SK-N-SH treated with all-trans-retinoic acid at 6 μM for 48 hours (cell line): ENCODE measurements around the gene SCRN3.

Source experiments
- ARNTL ChIP-seq: fragments of 450-650 bp; formaldehyde crosslinking; IDR thresholded peaks from 2 replicates; pipeline ENCODE4 v1.5.0; 2020; ENCODE audit warnings: low read depth, mild to moderate bottlenecking, moderate library complexity, borderline replicate concordance
- CSDC2 ChIP-seq: fragments of 250-450 bp; sonication (Bioruptor Pico); IDR thresholded peaks from 2 replicates; pipeline ENCODE4 v1.5.0; 2020; ENCODE audit warnings: mild to moderate bottlenecking, moderate library complexity
- PATZ1 ChIP-seq: fragments of 250-450 bp; sonication (Bioruptor Pico); IDR thresholded peaks from 2 replicates; pipeline ENCODE4 v1.8.0; 2020; ENCODE audit warnings: mild to moderate bottlenecking, moderate library complexity, borderline replicate concordance
- PPARA ChIP-seq: fragments of 250-450 bp; sonication (Bioruptor Pico); IDR thresholded peaks from 2 replicates; pipeline ENCODE4 v1.5.0; 2020; ENCODE audit warnings: mild to moderate bottlenecking, borderline replicate concordance
- RARB ChIP-seq: fragments of 250-450 bp; sonication (Bioruptor Pico); IDR thresholded peaks from 2 replicates; pipeline ENCODE4 v1.8.0; 2021; ENCODE audit warnings: mild to moderate bottlenecking, moderate library complexity
- ZFP30 ChIP-seq: fragments of 450-650 bp; formaldehyde crosslinking; IDR thresholded peaks from 2 replicates; pipeline ENCODE4 v1.5.0; 2022; ENCODE audit warnings: mild to moderate bottlenecking, moderate library complexity
- ZNF8 ChIP-seq: fragments of 450-650 bp; formaldehyde crosslinking; IDR thresholded peaks from 2 replicates; pipeline ENCODE4 v1.5.0; 2020; ENCODE audit warnings: mild to moderate bottlenecking, moderate library complexity
- TF ChIP-seq, protein P1 (sequence below): fragments of 250-450 bp; sonication (Bioruptor Pico); IDR thresholded peaks from 2 replicates; pipeline ENCODE4 v1.5.0; 2020; ENCODE audit warnings: mild to moderate bottlenecking, moderate library complexity
- TF ChIP-seq, protein P2 (sequence below): fragments of 250-450 bp; sonication (Bioruptor Pico); IDR thresholded peaks from 2 replicates; pipeline ENCODE4 v1.8.0; 2021; ENCODE audit warnings: low read depth, mild to moderate bottlenecking, moderate library complexity, borderline replicate concordance

GRCh38 chr2:174439950-174440349 is 44.4 kb downstream of the SCRN3 start:
- TF ChIP-seq CSDC2 (CRISPR knock-in tag), result no peak
- TF ChIP-seq ZFP30 (CRISPR knock-in tag), result no peak
- TF ChIP-seq, protein P1, sequence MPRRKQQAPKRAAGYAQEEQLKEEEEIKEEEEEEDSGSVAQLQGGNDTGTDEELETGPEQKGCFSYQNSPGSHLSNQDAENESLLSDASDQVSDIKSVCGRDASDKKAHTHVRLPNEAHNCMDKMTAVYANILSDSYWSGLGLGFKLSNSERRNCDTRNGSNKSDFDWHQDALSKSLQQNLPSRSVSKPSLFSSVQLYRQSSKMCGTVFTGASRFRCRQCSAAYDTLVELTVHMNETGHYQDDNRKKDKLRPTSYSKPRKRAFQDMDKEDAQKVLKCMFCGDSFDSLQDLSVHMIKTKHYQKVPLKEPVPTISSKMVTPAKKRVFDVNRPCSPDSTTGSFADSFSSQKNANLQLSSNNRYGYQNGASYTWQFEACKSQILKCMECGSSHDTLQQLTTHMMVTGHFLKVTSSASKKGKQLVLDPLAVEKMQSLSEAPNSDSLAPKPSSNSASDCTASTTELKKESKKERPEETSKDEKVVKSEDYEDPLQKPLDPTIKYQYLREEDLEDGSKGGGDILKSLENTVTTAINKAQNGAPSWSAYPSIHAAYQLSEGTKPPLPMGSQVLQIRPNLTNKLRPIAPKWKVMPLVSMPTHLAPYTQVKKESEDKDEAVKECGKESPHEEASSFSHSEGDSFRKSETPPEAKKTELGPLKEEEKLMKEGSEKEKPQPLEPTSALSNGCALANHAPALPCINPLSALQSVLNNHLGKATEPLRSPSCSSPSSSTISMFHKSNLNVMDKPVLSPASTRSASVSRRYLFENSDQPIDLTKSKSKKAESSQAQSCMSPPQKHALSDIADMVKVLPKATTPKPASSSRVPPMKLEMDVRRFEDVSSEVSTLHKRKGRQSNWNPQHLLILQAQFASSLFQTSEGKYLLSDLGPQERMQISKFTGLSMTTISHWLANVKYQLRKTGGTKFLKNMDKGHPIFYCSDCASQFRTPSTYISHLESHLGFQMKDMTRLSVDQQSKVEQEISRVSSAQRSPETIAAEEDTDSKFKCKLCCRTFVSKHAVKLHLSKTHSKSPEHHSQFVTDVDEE, result peak; percentile 73
- TF ChIP-seq, protein P2, sequence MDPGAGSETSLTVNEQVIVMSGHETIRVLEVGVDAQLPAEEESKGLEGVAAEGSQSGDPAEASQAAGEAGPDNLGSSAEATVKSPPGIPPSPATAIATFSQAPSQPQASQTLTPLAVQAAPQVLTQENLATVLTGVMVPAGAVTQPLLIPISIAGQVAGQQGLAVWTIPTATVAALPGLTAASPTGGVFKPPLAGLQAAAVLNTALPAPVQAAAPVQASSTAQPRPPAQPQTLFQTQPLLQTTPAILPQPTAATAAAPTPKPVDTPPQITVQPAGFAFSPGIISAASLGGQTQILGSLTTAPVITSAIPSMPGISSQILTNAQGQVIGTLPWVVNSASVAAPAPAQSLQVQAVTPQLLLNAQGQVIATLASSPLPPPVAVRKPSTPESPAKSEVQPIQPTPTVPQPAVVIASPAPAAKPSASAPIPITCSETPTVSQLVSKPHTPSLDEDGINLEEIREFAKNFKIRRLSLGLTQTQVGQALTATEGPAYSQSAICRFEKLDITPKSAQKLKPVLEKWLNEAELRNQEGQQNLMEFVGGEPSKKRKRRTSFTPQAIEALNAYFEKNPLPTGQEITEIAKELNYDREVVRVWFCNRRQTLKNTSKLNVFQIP (CRISPR knock-in tag), result no peak
- no peak for TF ChIP-seq ARNTL (CRISPR knock-in tag)
- TF ChIP-seq RARB (CRISPR knock-in tag), result no peak
- TF ChIP-seq ZNF8 (CRISPR knock-in tag), result no peak
- no peak for TF ChIP-seq PATZ1
- TF ChIP-seq PPARA (CRISPR knock-in tag), result no peak
